ENCODE results near the gene HCFC1R1. TPM values are rescaled to one million over a fixed set of nuclear protein-coding genes. Genes with fewer than 3 reads are reported as not detected.
A peak's percentile ranks its signal among the peaks of the same experiment; 100 is the strongest.

HCFC1R1 gene
- total and polyA plus RNA-seq, 11 donors, result 32.8 to 189 (median 54.6) TPM

GRCh38 chr16:3045758-3046640 lies 22.3 kb upstream of the HCFC1R1 start, which contains the start of gene MMP25:
Gene MMP25, plus strand, starts transcription at chr16:3046561. Its CDS starts 357 bp downstream, at chr16:3046918.
- WGBS, 4 donors, result 0 to 1% (median 1%) methylated on average over 39 to 86 of the region's 86 CpGs
- no peak for TF ChIP-seq CTCF (IDR thresholded peaks at IDR 0.05)
- TF ChIP-seq POLR2A (IDR thresholded peaks at IDR 0.05), result no peak

GRCh38 chr16:3044708-3045107 lies 21.0 kb upstream of the HCFC1R1 start:
- intact Hi-C loops (cut with DNase I), result no loop called here
- TF ChIP-seq POLR2A (IDR thresholded peaks at IDR 0.05) (no peak), CTCF (IDR thresholded peaks at IDR 0.05) (no peak)
- WGBS, 4 donors, result 89 to 95% (median 92%) methylated on average over 6 of the region's 6 CpGs
- Histone ChIP-seq H3K27ac (no peak overlapping the region), H3K4me1 (peaks cover 4 to 34% (median 16%) of the 10 kb centered on the region in 12 donors), H3K9me3 (no peaks in the 10 kb centered on the region), H3K27me3 (peaks cover 32 to 96% (median 61%) of the 10 kb centered on the region in 9 donors), H3K4me3 (peak overlapping the region in 1 of 12 donors; percentile 58), H3K36me3 (no peaks in the 10 kb centered on the region)
- no peak for DNase-seq
- no peak for ATAC-seq

More at GRCh38 chr16:3045758-3046640, 22.3 kb upstream of the HCFC1R1 start, which contains the start of gene MMP25:
- Histone ChIP-seq H3K27ac (peak within 1 kb of the TSS in 2 of 12 donors; percentile 17 to 19), H3K9me3 (no peaks in the 10 kb centered on the region), H3K4me1 (peaks cover 4 to 34% (median 16%) of the 10 kb centered on the region in 12 donors), H3K36me3 (no peaks in the 10 kb centered on the region), H3K27me3 (peaks cover 32 to 89% (median 52%) of the 10 kb centered on the region in 9 donors), H3K4me3 (peak within 1 kb of the TSS; percentile 25 to 66 (median 54))
- intact Hi-C loops (cut with DNase I), result no loop called here
- ATAC-seq (peak in 3 of 4 donors; percentile 38 to 65 (median 41)), DNase-seq (peak in 1 of 5 donors; percentile 70)

DNA sequence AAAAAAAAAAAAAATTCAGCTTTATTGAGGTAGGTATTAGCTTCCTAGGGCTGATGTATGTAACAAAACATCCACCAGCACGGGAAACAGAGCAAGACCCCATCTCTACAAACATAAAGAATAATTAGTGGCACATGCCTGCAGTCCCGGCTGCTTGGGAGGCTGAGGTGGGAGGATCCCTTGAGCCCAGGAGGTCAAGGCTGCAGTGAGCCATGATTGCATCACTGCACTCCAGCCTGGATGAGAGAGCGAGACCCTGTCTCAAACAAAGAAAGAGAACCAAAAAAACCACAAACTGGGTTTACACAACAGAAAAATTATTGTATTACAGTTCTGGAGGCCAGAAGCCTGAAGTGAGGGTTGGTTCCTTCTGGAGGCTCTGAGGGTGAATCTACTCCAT lies 18.6 kb upstream of the HCFC1R1 start:
- TF ChIP-seq CTCF (IDR thresholded peaks at IDR 0.05) (no peak), POLR2A (IDR thresholded peaks at IDR 0.05) (no peak)
- intact Hi-C loops (cut with DNase I), result no loop called here

DNA sequence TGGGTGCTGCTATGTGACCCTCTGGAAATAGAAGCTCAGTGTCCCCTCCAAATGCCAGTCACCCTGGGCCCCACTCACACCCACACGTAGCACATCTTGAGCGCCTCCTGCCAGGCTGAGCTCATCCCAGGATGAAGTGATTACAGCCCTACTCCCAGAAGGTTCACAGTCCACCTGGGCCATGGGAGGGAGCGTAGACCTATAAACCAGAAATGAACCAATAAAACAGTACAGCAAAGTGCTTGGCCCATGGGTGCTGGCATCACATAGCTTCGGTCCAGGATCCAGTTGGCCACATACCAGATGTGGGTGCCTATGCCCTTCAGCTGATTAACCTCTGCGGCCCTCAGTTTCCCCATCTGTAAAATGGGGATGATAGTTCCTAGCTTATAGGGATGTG lies 15.2 kb upstream of the HCFC1R1 start:
- H3K36me3 ChIP-seq, result no peaks in the 10 kb centered on the region
- 77 to 90% (median 82%) methylated on average over 5 of the region's 5 CpGs for WGBS, 4 donors
- DNase-seq (no peak), ATAC-seq (peak in 1 of 4 donors; percentile 22)
- H3K9me3 ChIP-seq, result no peaks in the 10 kb centered on the region
- H3K4me1 ChIP-seq, result peaks cover 0 to 14% (median 0%) of the 10 kb centered on the region in 12 donors
- no peak overlapping the region for H3K27ac ChIP-seq
- intact Hi-C loops (cut with DNase I), result no loop called here
- peaks cover 30 to 98% (median 67%) of the 10 kb centered on the region in 9 donors for H3K27me3 ChIP-seq
- no peak overlapping the region for H3K4me3 ChIP-seq
- no peak for TF ChIP-seq CTCF (IDR thresholded peaks at IDR 0.05)
- no peak for TF ChIP-seq POLR2A (IDR thresholded peaks at IDR 0.05)

More for the DNA sequence above, 18.6 kb upstream of the HCFC1R1 start:
- Histone ChIP-seq H3K9me3 (no peaks in the 10 kb centered on the region), H3K27me3 (peaks cover 31 to 98% (median 70%) of the 10 kb centered on the region in 9 donors), H3K36me3 (no peaks in the 10 kb centered on the region), H3K4me3 (no peak overlapping the region), H3K27ac (no peak overlapping the region), H3K4me1 (peaks cover 4 to 26% (median 16%) of the 10 kb centered on the region in 12 donors)
- DNase-seq, result no peak
- no peak for ATAC-seq
- WGBS, 4 donors, result 89 to 97% (median 94%) methylated on average over 3 of the region's 3 CpGs
